Measurements from ENCODE around the gene ISCA1.

Gene ISCA1

DNA sequence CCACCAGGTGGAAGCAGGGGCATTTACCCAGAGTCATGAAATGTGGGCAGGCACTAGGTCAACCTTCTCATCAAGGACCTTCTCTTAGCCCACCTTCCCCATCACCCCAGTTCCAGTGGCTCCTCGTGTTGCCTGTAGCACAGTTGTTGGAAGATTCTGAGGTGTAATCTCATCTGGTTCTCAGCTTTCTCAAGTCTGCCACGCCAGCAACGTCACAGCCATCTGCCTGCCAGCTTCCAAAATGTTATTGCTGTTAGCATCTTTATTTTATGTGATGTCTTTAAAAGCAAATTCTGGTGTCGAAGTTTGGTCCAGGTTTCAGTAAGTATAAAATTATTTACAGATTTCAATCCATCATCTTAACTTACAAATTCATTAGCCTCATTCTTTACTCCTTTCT, 33.6 kb downstream of the ISCA1 start:
- no peaks in the 10 kb centered on the region for H3K9me3 ChIP-seq (ENCODE audit: control insufficient read depth in 5 of 5, low read length in 5 of 5)
- H3K4me1 ChIP-seq (ENCODE audit: control insufficient read depth in 5 of 5, insufficient read depth in 5 of 5, low read length in 5 of 5) = peaks cover 0 to 12% (median 10%) of the 10 kb centered on the region in 5 donors
- no peaks in the 10 kb centered on the region for H3K36me3 ChIP-seq (ENCODE audit: control insufficient read depth in 5 of 5, insufficient read depth in 5 of 5, low read length in 5 of 5)
- no peak overlapping the region for H3K9ac ChIP-seq (ENCODE audit: low read length in 5 of 5)
- H3K27ac ChIP-seq (ENCODE audit: low read depth, low read length) = no peak overlapping the region
- H3K4me3 ChIP-seq (ENCODE audit: low read depth in 1 of 5, low read length in 5 of 5) = no peak overlapping the region
- H3K27me3 ChIP-seq (ENCODE audit: control insufficient read depth in 5 of 5, insufficient read depth in 4 of 5, low read length in 5 of 5) = no peaks in the 10 kb centered on the region

DNA sequence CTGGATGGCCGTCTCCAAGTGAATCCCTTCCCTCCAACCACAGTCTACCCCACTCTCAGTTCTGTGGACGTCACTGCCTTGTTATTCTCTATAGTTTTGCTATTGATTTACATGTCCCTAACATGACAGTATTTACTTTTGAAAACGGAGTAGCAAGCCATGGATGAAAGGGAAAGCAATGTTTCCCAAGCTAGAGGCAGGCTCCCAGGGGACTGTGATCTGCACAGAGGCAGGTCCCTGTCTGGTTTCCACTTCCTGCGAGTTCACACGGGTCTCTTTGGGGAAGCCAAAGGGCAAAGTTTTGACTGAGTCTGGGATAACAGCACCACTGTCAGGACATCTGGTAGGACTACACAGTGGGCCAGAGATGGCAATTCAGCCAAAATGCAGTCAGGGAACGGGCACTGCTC, 35.6 kb downstream of the ISCA1 start:
- Histone ChIP-seq H3K9me3 (ENCODE audit: control insufficient read depth in 5 of 5, low read length in 5 of 5) (no peaks in the 10 kb centered on the region), H3K27me3 (ENCODE audit: control insufficient read depth in 5 of 5, insufficient read depth in 4 of 5, low read length in 5 of 5) (no peaks in the 10 kb centered on the region), H3K27ac (ENCODE audit: low read depth, low read length) (no peak overlapping the region), H3K4me3 (ENCODE audit: low read depth in 1 of 5, low read length in 5 of 5) (peak overlapping the region; percentile 16 to 67 (median 49)), H3K36me3 (ENCODE audit: control insufficient read depth in 5 of 5, insufficient read depth in 5 of 5, low read length in 5 of 5) (no peaks in the 10 kb centered on the region), H3K9ac (ENCODE audit: low read length in 5 of 5) (peak overlapping the region in 1 of 5 donors; percentile 3), H3K4me1 (ENCODE audit: control insufficient read depth in 5 of 5, insufficient read depth in 5 of 5, low read length in 5 of 5) (peaks cover 5 to 20% (median 15%) of the 10 kb centered on the region in 5 donors)

DNA sequence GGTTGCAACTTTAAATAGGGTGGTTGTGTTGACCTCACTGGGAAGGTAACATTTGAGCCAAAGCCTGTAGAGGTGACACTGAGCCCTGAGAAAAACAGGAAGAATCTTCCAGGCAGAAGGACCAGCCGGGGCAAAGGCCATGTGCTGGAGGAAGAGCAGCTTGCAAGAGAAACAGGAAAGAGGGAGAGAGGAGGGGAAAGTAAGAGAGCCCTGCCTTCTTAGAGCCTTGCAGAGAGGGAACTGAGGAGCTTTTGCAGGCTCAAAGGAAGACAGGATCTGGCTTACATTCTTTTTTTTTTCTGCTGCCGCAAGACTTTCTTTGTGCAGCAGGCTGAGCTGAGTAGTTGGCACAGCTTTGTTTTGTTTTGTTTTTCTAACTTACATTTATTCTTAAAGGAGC, 40.3 kb downstream of the ISCA1 start:
- Histone ChIP-seq H3K9ac (ENCODE audit: low read length in 5 of 5) (no peak overlapping the region), H3K9me3 (ENCODE audit: control insufficient read depth in 5 of 5, low read length in 5 of 5) (no peaks in the 10 kb centered on the region), H3K27me3 (ENCODE audit: control insufficient read depth in 5 of 5, insufficient read depth in 4 of 5, low read length in 5 of 5) (no peaks in the 10 kb centered on the region), H3K36me3 (ENCODE audit: control insufficient read depth in 5 of 5, insufficient read depth in 5 of 5, low read length in 5 of 5) (no peaks in the 10 kb centered on the region), H3K4me3 (ENCODE audit: low read depth in 1 of 5, low read length in 5 of 5) (no peak overlapping the region), H3K27ac (ENCODE audit: low read depth, low read length) (no peak overlapping the region), H3K4me1 (ENCODE audit: control insufficient read depth in 5 of 5, insufficient read depth in 5 of 5, low read length in 5 of 5) (peaks cover 5 to 18% (median 15%) of the 10 kb centered on the region in 5 donors)

DNA sequence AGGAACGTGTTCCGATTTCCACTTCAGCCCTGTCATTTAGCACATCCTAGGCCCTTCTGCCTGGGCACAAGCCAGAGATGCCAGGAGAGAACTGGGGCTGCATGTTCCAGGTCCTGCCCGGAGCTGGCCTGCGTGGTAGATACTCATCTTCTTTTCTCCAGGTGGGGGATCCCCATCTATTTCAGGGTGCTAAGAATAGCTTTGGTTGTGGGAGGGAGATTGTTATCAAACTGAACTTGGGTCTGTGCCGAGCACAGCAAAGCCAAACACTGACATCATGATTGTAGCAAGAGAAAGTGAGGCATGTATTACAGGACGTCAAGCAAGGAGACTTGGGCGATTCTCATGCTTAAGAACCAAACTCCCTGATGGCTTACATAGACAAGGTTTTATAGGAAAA, 41.1 kb downstream of the ISCA1 start:
- Histone ChIP-seq H3K9ac (ENCODE audit: low read length in 5 of 5) (no peak overlapping the region), H3K36me3 (ENCODE audit: control insufficient read depth in 5 of 5, insufficient read depth in 5 of 5, low read length in 5 of 5) (no peaks in the 10 kb centered on the region), H3K9me3 (ENCODE audit: control insufficient read depth in 5 of 5, low read length in 5 of 5) (no peaks in the 10 kb centered on the region), H3K4me3 (ENCODE audit: low read depth in 1 of 5, low read length in 5 of 5) (no peak overlapping the region), H3K27ac (ENCODE audit: low read depth, low read length) (no peak overlapping the region), H3K27me3 (ENCODE audit: control insufficient read depth in 5 of 5, insufficient read depth in 4 of 5, low read length in 5 of 5) (no peaks in the 10 kb centered on the region), H3K4me1 (ENCODE audit: control insufficient read depth in 5 of 5, insufficient read depth in 5 of 5, low read length in 5 of 5) (peaks cover 0 to 11% (median 7%) of the 10 kb centered on the region in 5 donors)

- Histone ChIP-seq H3K36me3 (ENCODE audit: control insufficient read depth in 5 of 5, insufficient read depth in 5 of 5, low read length in 5 of 5) (no peaks in the 10 kb centered on the region), H3K27me3 (ENCODE audit: control insufficient read depth in 5 of 5, insufficient read depth in 4 of 5, low read length in 5 of 5) (no peaks in the 10 kb centered on the region), H3K4me1 (ENCODE audit: control insufficient read depth in 5 of 5, insufficient read depth in 5 of 5, low read length in 5 of 5) (peaks cover 0 to 19% (median 10%) of the 10 kb centered on the region in 5 donors), H3K9ac (ENCODE audit: low read length in 5 of 5) (peak overlapping the region in 1 of 5 donors; percentile 18), H3K9me3 (ENCODE audit: control insufficient read depth in 5 of 5, low read length in 5 of 5) (no peaks in the 10 kb centered on the region), H3K27ac (ENCODE audit: low read depth, low read length) (no peak overlapping the region), H3K4me3 (ENCODE audit: low read depth in 1 of 5, low read length in 5 of 5) (no peak overlapping the region)
Observed at GRCh38 chr9:86238861-86239770, 43.2 kb downstream of the ISCA1 start.

- Histone ChIP-seq H3K27ac (ENCODE audit: low read depth, low read length) (no peak overlapping the region), H3K36me3 (ENCODE audit: control insufficient read depth in 5 of 5, insufficient read depth in 5 of 5, low read length in 5 of 5) (no peaks in the 10 kb centered on the region), H3K4me1 (ENCODE audit: control insufficient read depth in 5 of 5, insufficient read depth in 5 of 5, low read length in 5 of 5) (peaks cover 0 to 19% (median 10%) of the 10 kb centered on the region in 5 donors), H3K9ac (ENCODE audit: low read length in 5 of 5) (no peak overlapping the region), H3K4me3 (ENCODE audit: low read depth in 1 of 5, low read length in 5 of 5) (no peak overlapping the region), H3K9me3 (ENCODE audit: control insufficient read depth in 5 of 5, low read length in 5 of 5) (no peaks in the 10 kb centered on the region), H3K27me3 (ENCODE audit: control insufficient read depth in 5 of 5, insufficient read depth in 4 of 5, low read length in 5 of 5) (no peaks in the 10 kb centered on the region)
Observed at GRCh38 chr9:86230858-86231257, 51.5 kb downstream of the ISCA1 start.

- H3K4me1 ChIP-seq (ENCODE audit: control insufficient read depth in 5 of 5, insufficient read depth in 5 of 5, low read length in 5 of 5) = peaks cover 0 to 10% (median 0%) of the 10 kb centered on the region in 5 donors
- no peak overlapping the region for H3K9ac ChIP-seq (ENCODE audit: low read length in 5 of 5)
- no peak overlapping the region for H3K27ac ChIP-seq (ENCODE audit: low read depth, low read length)
- H3K9me3 ChIP-seq (ENCODE audit: control insufficient read depth in 5 of 5, low read length in 5 of 5) = no peaks in the 10 kb centered on the region
- no peaks in the 10 kb centered on the region for H3K27me3 ChIP-seq (ENCODE audit: control insufficient read depth in 5 of 5, insufficient read depth in 4 of 5, low read length in 5 of 5)
- no peaks in the 10 kb centered on the region for H3K36me3 ChIP-seq (ENCODE audit: control insufficient read depth in 5 of 5, insufficient read depth in 5 of 5, low read length in 5 of 5)
- H3K4me3 ChIP-seq (ENCODE audit: low read depth in 1 of 5, low read length in 5 of 5) = no peak overlapping the region
Observed at GRCh38 chr9:86222667-86223066, 59.7 kb downstream of the ISCA1 start.

- H3K27me3 ChIP-seq (ENCODE audit: control insufficient read depth in 5 of 5, insufficient read depth in 4 of 5, low read length in 5 of 5) = no peaks in the 10 kb centered on the region
- H3K4me1 ChIP-seq (ENCODE audit: control insufficient read depth in 5 of 5, insufficient read depth in 5 of 5, low read length in 5 of 5) = peaks cover 0 to 3% (median 0%) of the 10 kb centered on the region in 5 donors
- H3K4me3 ChIP-seq (ENCODE audit: low read depth in 1 of 5, low read length in 5 of 5) = no peak overlapping the region
- no peak overlapping the region for H3K9ac ChIP-seq (ENCODE audit: low read length in 5 of 5)
- H3K36me3 ChIP-seq (ENCODE audit: control insufficient read depth in 5 of 5, insufficient read depth in 5 of 5, low read length in 5 of 5) = no peaks in the 10 kb centered on the region
- no peak overlapping the region for H3K27ac ChIP-seq (ENCODE audit: low read depth, low read length)
- no peaks in the 10 kb centered on the region for H3K9me3 ChIP-seq (ENCODE audit: control insufficient read depth in 5 of 5, low read length in 5 of 5)
Observed at GRCh38 chr9:86219606-86220005, 62.7 kb downstream of the ISCA1 start.

DNA sequence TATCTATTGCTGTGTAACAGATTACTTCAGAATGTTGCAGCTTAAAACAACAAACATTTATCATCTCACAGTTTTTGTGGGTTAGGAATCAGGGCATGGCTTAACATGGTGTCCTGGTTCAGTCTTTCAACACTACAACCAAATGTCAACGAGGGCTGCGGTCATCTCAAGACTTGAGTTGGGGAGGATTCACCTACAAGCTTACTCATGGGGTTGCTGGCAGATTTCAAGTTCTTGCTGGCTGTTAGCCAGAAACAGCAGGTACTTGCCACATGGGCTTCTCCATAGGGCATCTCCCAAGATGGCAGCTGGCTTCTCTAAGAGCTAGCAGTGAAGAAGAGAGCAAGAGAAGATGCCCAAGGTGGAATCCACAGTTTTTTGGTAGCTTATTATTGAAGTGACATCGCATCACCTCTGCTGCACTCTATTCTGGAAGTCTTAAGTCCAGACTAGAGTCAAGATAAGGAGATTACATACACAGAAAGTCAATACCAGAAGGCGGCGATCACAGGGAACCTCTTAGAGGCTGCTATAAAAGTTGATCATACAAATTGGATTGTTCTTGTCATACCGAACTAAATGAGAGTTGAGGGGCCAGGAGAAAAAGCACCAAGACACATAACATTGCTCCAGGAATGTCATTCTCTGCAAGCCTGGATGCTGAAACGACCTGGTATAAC, 65.1 kb downstream of the ISCA1 start:
- Histone ChIP-seq H3K36me3 (ENCODE audit: control insufficient read depth in 5 of 5, insufficient read depth in 5 of 5, low read length in 5 of 5) (no peaks in the 10 kb centered on the region), H3K9me3 (ENCODE audit: control insufficient read depth in 5 of 5, low read length in 5 of 5) (no peaks in the 10 kb centered on the region), H3K4me1 (ENCODE audit: control insufficient read depth in 5 of 5, insufficient read depth in 5 of 5, low read length in 5 of 5) (peaks cover 0 to 3% (median 0%) of the 10 kb centered on the region in 5 donors), H3K9ac (ENCODE audit: low read length in 5 of 5) (no peak overlapping the region), H3K27ac (ENCODE audit: low read depth, low read length) (no peak overlapping the region), H3K27me3 (ENCODE audit: control insufficient read depth in 5 of 5, insufficient read depth in 4 of 5, low read length in 5 of 5) (no peaks in the 10 kb centered on the region), H3K4me3 (ENCODE audit: low read depth in 1 of 5, low read length in 5 of 5) (no peak overlapping the region)
